ACC112 (cell line): Measurements from ENCODE around the gene FBXL17.

Source experiments
- H2AFZ ChIP-seq: fragments of 200-600 bp; sonication (generic); one replicate; pipeline ENCODE4 v1.6.0; 2017; ENCODE audit warnings: antibody characterized with exemption, low read length; ENCODE audit not compliant: unreplicated experiment
- H3K27ac ChIP-seq: fragments of 200-600 bp; sonication (generic); 2 replicates; pipeline ENCODE4 v1.5.1; 2014; ENCODE audit warnings: low read depth, mild to moderate bottlenecking, antibody characterized with exemption, low read length, moderate library complexity
- H3K27me3 ChIP-seq: fragments of 200-600 bp; sonication (generic); 2 replicates; pipeline ENCODE4 v1.6.1; 2014; ENCODE audit warnings: mild to moderate bottlenecking, antibody characterized with exemption, low read length, moderate library complexity, mixed read lengths; ENCODE audit not compliant: insufficient read depth
- H3K36me3 ChIP-seq: fragments of 200-600 bp; sonication (generic); 2 replicates; pipeline ENCODE4 v1.6.1; 2016; ENCODE audit warnings: mild to moderate bottlenecking, antibody characterized with exemption, low read length, moderate library complexity, mixed read lengths; ENCODE audit not compliant: insufficient read depth
- H3K4me1 ChIP-seq: fragments of 200-600 bp; sonication (generic); one replicate; pipeline ENCODE4 v1.6.1; 2016; ENCODE audit warnings: low read length, mixed read lengths; ENCODE audit not compliant: insufficient read depth, unreplicated experiment, control insufficient read depth
- H3K4me3 ChIP-seq: fragments of 200-600 bp; sonication (generic); 2 replicates; pipeline ENCODE4 v1.5.1; 2014; ENCODE audit warnings: mild to moderate bottlenecking, low read depth, low read length
- H3K79me2 ChIP-seq: fragments of 200-600 bp; sonication (generic); one replicate; pipeline ENCODE4 v1.6.0; 2016; ENCODE audit warnings: low read length; ENCODE audit not compliant: control insufficient read depth, unreplicated experiment, insufficient read depth

The FBXL17 gene

GRCh38 chr5:107919969-107920368, 461.9 kb downstream of the FBXL17 start:
- no peaks in the 10 kb centered on the region for H3K36me3 ChIP-seq
- H3K27ac ChIP-seq: no peak overlapping the region
- no peaks in the 10 kb centered on the region for H3K4me1 ChIP-seq

GRCh38 chr5:107919361-107919760, 462.5 kb downstream of the FBXL17 start:
- H3K27ac ChIP-seq: no peak overlapping the region
- H3K79me2 ChIP-seq: no peaks in the 10 kb centered on the region
- no peak overlapping the region for H3K4me3 ChIP-seq

More at GRCh38 chr5:107919969-107920368, 461.9 kb downstream of the FBXL17 start:
- no peak overlapping the region for H3K4me3 ChIP-seq
- H3K27me3 ChIP-seq: no peaks in the 10 kb centered on the region
- H2AFZ ChIP-seq: no peak overlapping the region
- H3K79me2 ChIP-seq: no peaks in the 10 kb centered on the region

GRCh38 chr5:107917983-107918382, 463.9 kb downstream of the FBXL17 start:
- no peak overlapping the region for H2AFZ ChIP-seq
- H3K79me2 ChIP-seq: no peaks in the 10 kb centered on the region
- H3K4me3 ChIP-seq: no peak overlapping the region
- no peaks in the 10 kb centered on the region for H3K36me3 ChIP-seq
- no peaks in the 10 kb centered on the region for H3K4me1 ChIP-seq
- H3K27ac ChIP-seq: no peak overlapping the region
- no peaks in the 10 kb centered on the region for H3K27me3 ChIP-seq

More at GRCh38 chr5:107919361-107919760, 462.5 kb downstream of the FBXL17 start:
- H3K27me3 ChIP-seq: no peaks in the 10 kb centered on the region
- H2AFZ ChIP-seq: no peak overlapping the region
- H3K4me1 ChIP-seq: no peaks in the 10 kb centered on the region
- no peaks in the 10 kb centered on the region for H3K36me3 ChIP-seq

- no peak overlapping the region for H3K4me3 ChIP-seq
- H3K27me3 ChIP-seq: no peaks in the 10 kb centered on the region
- H3K79me2 ChIP-seq: no peaks in the 10 kb centered on the region
- no peak overlapping the region for H3K27ac ChIP-seq
- no peaks in the 10 kb centered on the region for H3K36me3 ChIP-seq
- no peak overlapping the region for H2AFZ ChIP-seq
- H3K4me1 ChIP-seq: no peaks in the 10 kb centered on the region
Observed at GRCh38 chr5:107916731-107917725, 464.9 kb downstream of the FBXL17 start.

GRCh38 chr5:107915176-107915812, 466.6 kb downstream of the FBXL17 start:
- Histone ChIP-seq H3K79me2 (no peaks in the 10 kb centered on the region), H2AFZ (no peak overlapping the region), H3K4me1 (no peaks in the 10 kb centered on the region), H3K36me3 (no peaks in the 10 kb centered on the region), H3K4me3 (no peak overlapping the region), H3K27ac (no peak overlapping the region), H3K27me3 (no peaks in the 10 kb centered on the region)

- Histone ChIP-seq H3K27me3 (no peaks in the 10 kb centered on the region), H3K4me1 (no peaks in the 10 kb centered on the region), H3K27ac (no peak overlapping the region), H3K79me2 (no peaks in the 10 kb centered on the region), H3K36me3 (no peaks in the 10 kb centered on the region), H3K4me3 (no peak overlapping the region), H2AFZ (no peak overlapping the region)
Observed at GRCh38 chr5:107913494-107913893, 468.4 kb downstream of the FBXL17 start.

- Histone ChIP-seq H2AFZ (no peak overlapping the region), H3K27me3 (no peaks in the 10 kb centered on the region), H3K36me3 (no peaks in the 10 kb centered on the region), H3K79me2 (no peaks in the 10 kb centered on the region), H3K27ac (no peak overlapping the region), H3K4me1 (no peaks in the 10 kb centered on the region), H3K4me3 (no peak overlapping the region)
Observed at GRCh38 chr5:107900721-107901120, 481.2 kb downstream of the FBXL17 start.

- Histone ChIP-seq H3K4me1 (peaks cover 6% of the 10 kb centered on the region), H2AFZ (peak overlapping the region; percentile 82), H3K27me3 (no peaks in the 10 kb centered on the region), H3K36me3 (no peaks in the 10 kb centered on the region), H3K27ac (peak overlapping the region; percentile 35), H3K79me2 (no peaks in the 10 kb centered on the region), H3K4me3 (peak overlapping the region; percentile 56)
Observed at GRCh38 chr5:107894361-107894760, 487.5 kb downstream of the FBXL17 start.

GRCh38 chr5:107893642-107894041, 488.3 kb downstream of the FBXL17 start:
- Histone ChIP-seq H3K79me2 (no peaks in the 10 kb centered on the region), H3K4me3 (peak overlapping the region; percentile 56), H3K4me1 (peaks cover 6% of the 10 kb centered on the region), H2AFZ (peak overlapping the region; percentile 82), H3K27me3 (no peaks in the 10 kb centered on the region), H3K27ac (peak overlapping the region; percentile 35), H3K36me3 (no peaks in the 10 kb centered on the region)

- Histone ChIP-seq H3K4me3 (no peak overlapping the region), H2AFZ (no peak overlapping the region), H3K27ac (no peak overlapping the region), H3K79me2 (no peaks in the 10 kb centered on the region), H3K36me3 (no peaks in the 10 kb centered on the region), H3K4me1 (peaks cover 6% of the 10 kb centered on the region), H3K27me3 (no peaks in the 10 kb centered on the region)
Observed at GRCh38 chr5:107889387-107889786, 492.5 kb downstream of the FBXL17 start.
